H9 (cell line): ENCODE measurements around the gene AKAP9. TPM values are rescaled to one million over a fixed set of nuclear protein-coding genes. Genes with fewer than 3 reads are reported as not detected.
"Not testable (repeated sequence)": the region's sequence is repeated elsewhere in the genome, so short reads cannot be mapped to it uniquely, and the experiment has no call there.

ENCODE experiments used
- DNase-seq: peaks from one replicate; pipeline ENCODE4 v3.0.0-alpha.2; 2017
- H2AFZ ChIP-seq: one replicate; pipeline ENCODE4 v1.6.1; 2013; ENCODE audit warnings: mild to moderate bottlenecking, low read length, control low read depth, moderate library complexity
- H2AK5ac ChIP-seq: 2 replicates; pipeline ENCODE4 v1.6.1; 2013; ENCODE audit warnings: low read length, control low read depth, mixed read lengths; ENCODE audit not compliant: insufficient read length
- H2BK120ac ChIP-seq: one replicate; pipeline ENCODE4 v1.6.1; 2013; ENCODE audit warnings: low read depth, mild to moderate bottlenecking, low read length, control low read depth, inconsistent platforms; ENCODE audit not compliant: poor library complexity, severe bottlenecking
- H2BK12ac ChIP-seq: 2 replicates; pipeline ENCODE4 v1.6.1; 2013; ENCODE audit warnings: low read length, control low read depth, mixed read lengths, low read depth; ENCODE audit not compliant: insufficient read length
- H2BK15ac ChIP-seq: 2 replicates; pipeline ENCODE4 v1.6.1; 2013; ENCODE audit warnings: low read depth, low read length, control low read depth
- H2BK20ac ChIP-seq: one replicate; pipeline ENCODE4 v1.6.1; 2013; ENCODE audit warnings: low read depth, mild to moderate bottlenecking, low read length, control low read depth, inconsistent platforms; ENCODE audit not compliant: poor library complexity, severe bottlenecking
- H2BK5ac ChIP-seq: 2 replicates; pipeline ENCODE4 v1.6.1; 2013; ENCODE audit warnings: low read length, control low read depth, mixed read lengths; ENCODE audit not compliant: insufficient read length
- H3K14ac ChIP-seq: 2 replicates; pipeline ENCODE4 v1.6.1; 2013; ENCODE audit warnings: low read length, control low read depth; ENCODE audit not compliant: insufficient read depth
- H3K18ac ChIP-seq: 2 replicates; pipeline ENCODE4 v1.6.1; 2013; ENCODE audit warnings: low read depth, mild to moderate bottlenecking, mixed read lengths, low read length, control low read depth; ENCODE audit not compliant: insufficient read length
- H3K23ac ChIP-seq: 2 replicates; pipeline ENCODE4 v1.6.1; 2013; ENCODE audit warnings: low read length, control low read depth, mixed read lengths, low read depth; ENCODE audit not compliant: insufficient read length
- H3K23me2 ChIP-seq: 2 replicates; pipeline ENCODE4 v1.6.1; 2013; ENCODE audit warnings: low read depth, mild to moderate bottlenecking, mixed read lengths, low read length, control low read depth; ENCODE audit not compliant: insufficient read length, poor library complexity, severe bottlenecking
- H3K27ac ChIP-seq: 2 replicates; pipeline ENCODE4 v1.5.1; 2013; ENCODE audit warnings: low read length, control low read depth, mixed read lengths, low read depth; ENCODE audit not compliant: insufficient read length
- H3K27me3 ChIP-seq: 2 replicates; pipeline ENCODE4 v1.6.1; 2013; ENCODE audit warnings: low read length, control low read depth, inconsistent platforms; ENCODE audit not compliant: insufficient read depth
- H3K4ac ChIP-seq: 2 replicates; pipeline ENCODE4 v1.6.1; 2013; ENCODE audit warnings: low read depth, mild to moderate bottlenecking, control low read depth, inconsistent platforms, low read length, moderate library complexity
- H3K4me1 ChIP-seq: 2 replicates; pipeline ENCODE4 v1.6.1; 2013; ENCODE audit warnings: low read length, control low read depth, inconsistent platforms; ENCODE audit not compliant: insufficient read depth
- H3K4me2 ChIP-seq: 2 replicates; pipeline ENCODE4 v1.6.1; 2013; ENCODE audit warnings: low read length, control low read depth, mixed read lengths; ENCODE audit not compliant: insufficient read length, insufficient read depth
- H3K56ac ChIP-seq: 2 replicates; pipeline ENCODE4 v1.6.1; 2013; ENCODE audit warnings: low read depth, mild to moderate bottlenecking, mixed read lengths, low read length, control low read depth; ENCODE audit not compliant: insufficient read length
- H3K79me1 ChIP-seq: 2 replicates; pipeline ENCODE4 v1.6.1; 2013; ENCODE audit warnings: low read depth, mild to moderate bottlenecking, moderate library complexity, low read length, control low read depth, inconsistent platforms; ENCODE audit not compliant: insufficient read depth, poor library complexity, severe bottlenecking
- H3K79me2 ChIP-seq: 2 replicates; pipeline ENCODE4 v1.6.1; 2013; ENCODE audit warnings: low read length, control low read depth, inconsistent platforms; ENCODE audit not compliant: insufficient read depth
- H3K9ac ChIP-seq: 2 replicates; pipeline ENCODE4 v1.6.1; 2013; ENCODE audit warnings: low read length, control low read depth, mixed read lengths; ENCODE audit not compliant: insufficient read length; ENCODE audit errors: extremely low read depth
- H3K9me3 ChIP-seq: one replicate; pipeline ENCODE4 v1.6.1; 2013; ENCODE audit warnings: low read depth, low read length, inconsistent platforms; ENCODE audit not compliant: control insufficient read depth
- H3T11ph ChIP-seq: one replicate; pipeline ENCODE4 v1.6.1; 2013; ENCODE audit warnings: mild to moderate bottlenecking, low read length, control low read depth, inconsistent platforms
- H4K20me1 ChIP-seq: one replicate; pipeline ENCODE4 v1.6.1; 2013; ENCODE audit not compliant: control insufficient read depth, insufficient read length, insufficient read depth
- H4K5ac ChIP-seq: 2 replicates; pipeline ENCODE4 v1.6.1; 2013; ENCODE audit warnings: low read depth, mild to moderate bottlenecking, mixed read lengths, low read length, control low read depth; ENCODE audit not compliant: insufficient read length
- H4K8ac ChIP-seq: replicated peaks from 2 replicates; pipeline ENCODE4 v1.6.1; 2013; ENCODE audit warnings: low read length, control low read depth, mixed read lengths, low read depth; ENCODE audit not compliant: insufficient read length
- H4K91ac ChIP-seq: 2 replicates; pipeline ENCODE4 v1.6.1; 2013; ENCODE audit warnings: low read depth, mild to moderate bottlenecking, moderate library complexity, mixed read lengths, low read length, control low read depth; ENCODE audit not compliant: insufficient read length
- H3K27ac Mint-ChIP-seq, 3 experiments: 2 replicates in 2 of 3; 3 replicates in 1 of 3; pipeline ENCODE4 v1.8.0; 2020 to 2021; ENCODE audit warnings: mixed read lengths in 3 of 3, mild to moderate bottlenecking in 1 of 3, moderate library complexity in 1 of 3
- H3K27me3 Mint-ChIP-seq: 2 replicates; pipeline ENCODE4 v1.8.0; 2021; ENCODE audit warnings: low read depth, mild to moderate bottlenecking, moderate library complexity, mixed read lengths
- H3K36me3 Mint-ChIP-seq, 3 experiments: 2 replicates in 2 of 3; 3 replicates in 1 of 3; pipeline ENCODE4 v1.8.0; 2020 to 2021; ENCODE audit warnings: low read depth in 3 of 3, mixed read lengths in 3 of 3; ENCODE audit not compliant: insufficient read depth in 1 of 3
- H3K4me1 Mint-ChIP-seq, 2 experiments: 2 replicates each; pipeline ENCODE4 v1.8.0; 2020; ENCODE audit warnings: mixed read lengths in 2 of 2
- H3K4me3 Mint-ChIP-seq, 2 experiments: 2 replicates in 1 of 2; 3 replicates in 1 of 2; pipeline ENCODE4 v1.8.0; 2020 to 2021; ENCODE audit warnings: mild to moderate bottlenecking in 2 of 2, mixed read lengths in 2 of 2, moderate library complexity in 1 of 2
- H3K9me3 Mint-ChIP-seq, 2 experiments: 2 replicates in 1 of 2; 3 replicates in 1 of 2; pipeline ENCODE4 v1.8.0; 2020; ENCODE audit warnings: mild to moderate bottlenecking in 2 of 2, mixed read lengths in 2 of 2, moderate library complexity in 1 of 2
- WGBS: extraction: QIAGEN DNeasy Blood & Tissue Kit; methylation state at CpG from one replicate; pipeline ENCODE4 v1.1.7; 2013; ENCODE audit warnings: missing lambda C conversion rate, low lambda C conversion rate, mixed read lengths; ENCODE audit not compliant: insufficient read length; ENCODE audit errors: extremely low coverage; 5-methylcytosine and 5-hydroxymethylcytosine counted together
- total RNA-seq: library from RNA; stranded (reverse); gene quantifications from 2 replicates; pipeline ENCODE4 v1.2.1, GENCODE V29; 2021
- TF ChIP-seq, protein P1 (sequence below): fragments of 200-600 bp; sonication (generic); conservative IDR thresholded peaks from 3 replicates; pipeline ENCODE4 v1.8.0; 2021; ENCODE audit warnings: antibody characterized with exemption, mild to moderate bottlenecking

The AKAP9 gene
- total RNA-seq, 1 experiment from 2014 or later = 22.4 TPM

GRCh38 chr7:91953618-91954017, 13.0 kb downstream of the AKAP9 start:
- Mint-ChIP-seq H3K36me3 (peaks cover 0 to 2% (median 0%) of the 10 kb centered on the region in 3 experiments; a peak in 2 of 7 replicates), H3K27me3 (no peaks in the 10 kb centered on the region), H3K4me1 (peaks cover 6 to 7% of the 10 kb centered on the region in 2 experiments), H3K4me3 (no peak overlapping the region), H3K27ac (no peak overlapping the region), H3K9me3 (no peaks in the 10 kb centered on the region)
- no peak overlapping the region for H2BK120ac ChIP-seq
- H3K27me3 ChIP-seq = no peaks in the 10 kb centered on the region
- no peak overlapping the region for H3K56ac ChIP-seq
- H4K5ac ChIP-seq = no peak overlapping the region
- peaks cover 2% of the 10 kb centered on the region for H3K79me1 ChIP-seq
- no CpG with 5 or more reads among the region's 3 CpGs for WGBS
- H2BK20ac ChIP-seq = no peak overlapping the region
- no peaks in the 10 kb centered on the region for H3K4me1 ChIP-seq
- H3K23ac ChIP-seq = no peak overlapping the region
- no peak overlapping the region for H3K18ac ChIP-seq
- H3K9me3 ChIP-seq = no peaks in the 10 kb centered on the region
- H3K9ac ChIP-seq = no peak overlapping the region
- TF ChIP-seq, protein P1, sequence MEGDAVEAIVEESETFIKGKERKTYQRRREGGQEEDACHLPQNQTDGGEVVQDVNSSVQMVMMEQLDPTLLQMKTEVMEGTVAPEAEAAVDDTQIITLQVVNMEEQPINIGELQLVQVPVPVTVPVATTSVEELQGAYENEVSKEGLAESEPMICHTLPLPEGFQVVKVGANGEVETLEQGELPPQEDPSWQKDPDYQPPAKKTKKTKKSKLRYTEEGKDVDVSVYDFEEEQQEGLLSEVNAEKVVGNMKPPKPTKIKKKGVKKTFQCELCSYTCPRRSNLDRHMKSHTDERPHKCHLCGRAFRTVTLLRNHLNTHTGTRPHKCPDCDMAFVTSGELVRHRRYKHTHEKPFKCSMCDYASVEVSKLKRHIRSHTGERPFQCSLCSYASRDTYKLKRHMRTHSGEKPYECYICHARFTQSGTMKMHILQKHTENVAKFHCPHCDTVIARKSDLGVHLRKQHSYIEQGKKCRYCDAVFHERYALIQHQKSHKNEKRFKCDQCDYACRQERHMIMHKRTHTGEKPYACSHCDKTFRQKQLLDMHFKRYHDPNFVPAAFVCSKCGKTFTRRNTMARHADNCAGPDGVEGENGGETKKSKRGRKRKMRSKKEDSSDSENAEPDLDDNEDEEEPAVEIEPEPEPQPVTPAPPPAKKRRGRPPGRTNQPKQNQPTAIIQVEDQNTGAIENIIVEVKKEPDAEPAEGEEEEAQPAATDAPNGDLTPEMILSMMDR = peak; percentile 50; the same call in 2 of the 3 replicates
- H3K23me2 ChIP-seq = no peaks in the 10 kb centered on the region
- no peak for DNase-seq
- H2BK15ac ChIP-seq = no peak overlapping the region
- H3K4me2 ChIP-seq = no peak overlapping the region
- H3K27ac ChIP-seq = no peak overlapping the region
- H4K91ac ChIP-seq = no peak overlapping the region
- no peaks in the 10 kb centered on the region; the same call in 1 of the 2 replicates for H3K79me2 ChIP-seq
- H3K14ac ChIP-seq = no peak overlapping the region
- H2BK12ac ChIP-seq = no peak overlapping the region
- no peak overlapping the region for H3T11ph ChIP-seq
- H2AK5ac ChIP-seq = no peak overlapping the region
- H4K20me1 ChIP-seq = no peaks in the 10 kb centered on the region
- no peak overlapping the region for H2AFZ ChIP-seq
- H2BK5ac ChIP-seq = no peak overlapping the region
- no peak overlapping the region for H4K8ac ChIP-seq
- H3K4ac ChIP-seq = no peak overlapping the region

GRCh38 chr7:91956464-91956863, 15.8 kb downstream of the AKAP9 start:
- H3K23me2 ChIP-seq, H4K91ac ChIP-seq, H3K9me3 Mint-ChIP-seq, H3K9ac ChIP-seq, H4K8ac ChIP-seq, H2AK5ac ChIP-seq, H2BK12ac ChIP-seq, H4K20me1 ChIP-seq, H4K5ac ChIP-seq, H3K36me3 Mint-ChIP-seq, H3K18ac ChIP-seq, H3K4me2 ChIP-seq, H3K56ac ChIP-seq, H2BK120ac ChIP-seq, H2AFZ ChIP-seq, H2BK20ac ChIP-seq, H3K79me1 ChIP-seq, H3K4me1 ChIP-seq, H2BK15ac ChIP-seq, H3K14ac ChIP-seq, H3K27me3 Mint-ChIP-seq, H3K4me3 Mint-ChIP-seq, H3K4me1 Mint-ChIP-seq, H3K79me2 ChIP-seq, H3K23ac ChIP-seq, DNase-seq, H3T11ph ChIP-seq, H3K27me3 ChIP-seq, H2BK5ac ChIP-seq, H3K4ac ChIP-seq, H3K9me3 ChIP-seq, H3K27ac ChIP-seq: not testable (repeated sequence)
- no CpG with 5 or more reads among the region's 2 CpGs for WGBS
- H3K27ac Mint-ChIP-seq = peak overlapping the region in 1 of 3 experiments; percentile 60; a peak in 2 of 7 replicates
